Measurements from ENCODE around the gene CKS1B. TPM values are rescaled to one million over a fixed set of nuclear protein-coding genes. Genes with fewer than 3 reads are reported as not detected.

The CKS1B gene
- total RNA-seq, 2 experiments from 2014 or later = 1.4 to 3.9 TPM

- Mint-ChIP-seq H3K4me3 (no peak overlapping the region), H3K4me1 (ENCODE audit: low read depth) (peaks cover 33% of the 10 kb centered on the region), H3K27ac (no peak overlapping the region), H3K36me3 (ENCODE audit: low read depth) (peaks cover 26% of the 10 kb centered on the region), H3K27me3 (no peaks in the 10 kb centered on the region), H3K9me3 (no peaks in the 10 kb centered on the region)
- ChIA-PET CTCF (interaction anchor here (1.3 to 13.2 kb wide), 2 partner anchors 9 to 26 kb away, joined by 3 to 159 read pairs; no protein-coding TSS in a partner anchor), POLR2A (interaction anchor here (1.0 to 2.5 kb wide), 4 partner anchors 8 to 38 kb away, joined by 3 to 19 read pairs (median 12); partner anchors contain the start of genes FLAD1 and PBXIP1)
- TF ChIP-seq CTCF (IDR thresholded peaks at IDR 0.05) = no peak
- no peak for DNase-seq
- Histone ChIP-seq H3K27ac (ENCODE audit: low read depth in 1 of 2, low read length in 2 of 2) (no peak overlapping the region), H3K4me1 (ENCODE audit: insufficient read depth, low read length) (peaks cover 33% of the 10 kb centered on the region), H3K4me3 (ENCODE audit: low read length) (no peak overlapping the region), H3K36me3 (ENCODE audit: insufficient read depth, low read length) (peaks cover 39% of the 10 kb centered on the region), H3K27me3 (ENCODE audit: control insufficient read depth in 1 of 2, insufficient read depth in 2 of 2, low read length in 2 of 2) (no peaks in the 10 kb centered on the region), H3K9me3 (ENCODE audit: control insufficient read depth in 1 of 2, insufficient read depth in 1 of 2, low read length in 2 of 2) (no peaks in the 10 kb centered on the region)
- intact Hi-C loops (cut with DNase I, micrococcal nuclease) = no loop called here
- ATAC-seq (ENCODE audit: poor library complexity) = no peak
Observed at GRCh38 chr1:154992721-154993571, 18.5 kb downstream of the CKS1B start.

GRCh38 chr1:154993572-154994268 lies 19.2 kb downstream of the CKS1B start, which contains the start of gene LENEP:
Gene LENEP, plus strand, starts transcription at chr1:154993586. Its CDS starts 22 bp downstream, at chr1:154993608.
- no peak within 1 kb of the TSS for H3K4me3 Mint-ChIP-seq
- no peak within 1 kb of the TSS for H3K27ac ChIP-seq (ENCODE audit: low read depth in 1 of 2, low read length in 2 of 2)

More at GRCh38 chr1:154993572-154994268, 19.2 kb downstream of the CKS1B start, which contains the start of gene LENEP:
- intact Hi-C loops (cut with DNase I, micrococcal nuclease) = no loop called here
- ChIA-PET CTCF (interaction anchor here (1.3 to 13.2 kb wide), 2 partner anchors 10 to 25 kb away, joined by 3 to 159 read pairs; no protein-coding TSS in a partner anchor), POLR2A (interaction anchor here (1.0 to 2.5 kb wide), 5 partner anchors 10 to 38 kb away, joined by 3 to 19 read pairs (median 7); partner anchors contain the start of genes CKS1B, FLAD1 and PBXIP1)
- Mint-ChIP-seq H3K27ac (no peak within 1 kb of the TSS), H3K9me3 (no peaks in the 10 kb centered on the region), H3K36me3 (ENCODE audit: low read depth) (peaks cover 18% of the 10 kb centered on the region), H3K4me1 (ENCODE audit: low read depth) (peaks cover 34% of the 10 kb centered on the region), H3K27me3 (no peaks in the 10 kb centered on the region)
- no peaks in the 10 kb centered on the region for H3K9me3 ChIP-seq (ENCODE audit: control insufficient read depth in 1 of 2, insufficient read depth in 1 of 2, low read length in 2 of 2)
- no peak for TF ChIP-seq CTCF (IDR thresholded peaks at IDR 0.05)
- no peak within 1 kb of the TSS for H3K4me3 ChIP-seq (ENCODE audit: low read length)
- H3K27me3 ChIP-seq (ENCODE audit: control insufficient read depth in 1 of 2, insufficient read depth in 2 of 2, low read length in 2 of 2) = no peaks in the 10 kb centered on the region
- ATAC-seq (ENCODE audit: poor library complexity) = no peak
- no peak for DNase-seq
- peaks cover 31% of the 10 kb centered on the region for H3K36me3 ChIP-seq (ENCODE audit: insufficient read depth, low read length)
- H3K4me1 ChIP-seq (ENCODE audit: insufficient read depth, low read length) = peaks cover 32% of the 10 kb centered on the region

Measured in CD4-positive, alpha-beta T cell (primary cell).